Measurements from ENCODE around the gene KDM3B.

The KDM3B gene

GRCh38 chr5:138452720-138453119 lies 100.2 kb downstream of the KDM3B start:
- DNase-seq (ENCODE audit: low read depth): no peak

- DNase-seq (ENCODE audit: low read depth): no peak
Measured at GRCh38 chr5:138453590-138453989, 101.1 kb downstream of the KDM3B start.

GRCh38 chr5:138454121-138454520 lies 101.6 kb downstream of the KDM3B start:
- DNase-seq (ENCODE audit: low read depth): no peak

DNA sequence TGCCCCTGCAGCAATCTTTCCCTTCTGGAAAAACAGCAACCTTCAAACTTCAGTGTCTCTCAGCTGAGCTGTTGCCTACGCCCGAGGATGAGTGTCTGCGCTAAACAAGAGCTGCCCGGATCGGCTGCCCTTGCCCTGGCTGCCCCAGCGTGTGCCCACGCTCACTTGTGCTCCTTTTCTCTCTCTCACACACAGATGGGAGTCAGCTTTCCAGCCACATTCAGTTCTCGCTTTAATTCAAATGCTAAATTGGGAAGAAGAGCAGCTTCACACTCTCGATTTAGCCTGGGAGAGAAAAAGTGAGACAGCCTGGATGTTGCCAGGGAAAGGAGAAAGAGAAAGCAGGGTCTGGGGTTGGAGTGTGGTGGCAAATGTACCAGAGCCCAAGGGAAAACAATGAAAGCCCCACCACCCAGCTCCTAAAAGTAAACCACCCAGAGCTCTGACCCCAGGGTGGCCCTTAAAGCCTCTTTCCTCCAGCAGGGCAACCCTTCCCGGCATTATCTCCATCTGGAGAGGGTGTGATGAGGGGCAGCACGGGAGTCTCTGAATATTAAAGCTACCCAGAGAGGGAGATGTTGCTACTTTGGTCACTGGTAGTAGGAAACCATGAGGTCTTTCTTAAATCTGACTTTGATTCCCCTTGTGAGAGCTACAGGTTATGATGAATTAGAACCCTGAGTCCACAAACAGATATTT lies 102.9 kb downstream of the KDM3B start:
- no peak for DNase-seq (ENCODE audit: low read depth)

DNA sequence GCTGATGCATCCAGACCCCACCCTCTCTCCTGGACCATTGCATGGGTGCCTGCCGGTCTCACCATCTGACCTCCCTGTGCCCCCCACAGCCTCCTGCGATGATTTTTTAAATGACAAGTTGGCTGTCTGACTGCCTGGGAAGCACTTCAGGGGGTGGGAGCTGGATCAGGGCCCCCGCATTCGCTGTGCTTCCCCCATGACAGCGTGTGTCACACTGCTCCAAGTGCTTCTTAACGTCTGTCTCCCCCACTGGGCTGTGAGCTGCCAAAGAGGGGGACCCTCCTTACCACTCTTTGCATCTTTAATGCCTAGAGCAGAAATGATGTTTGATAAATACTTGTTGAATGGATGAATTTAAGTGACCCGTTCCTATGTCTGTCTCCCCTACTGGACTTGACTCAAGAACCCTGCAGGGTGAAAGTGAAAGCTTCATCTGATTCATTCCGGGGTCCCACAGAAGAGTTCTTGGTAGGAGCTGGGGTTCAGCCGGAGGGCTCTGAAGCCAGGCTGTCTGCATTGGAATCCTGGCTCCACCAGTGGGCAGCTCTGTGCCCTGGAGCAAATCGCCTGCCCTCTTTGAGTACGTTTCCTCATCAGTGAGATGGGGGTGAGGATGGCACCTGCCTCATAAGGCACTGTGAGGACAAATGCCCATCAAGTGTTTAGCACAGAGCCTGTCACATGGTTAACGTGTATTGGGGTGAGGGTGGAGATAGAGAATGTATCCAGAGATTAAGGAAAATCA lies 105.2 kb downstream of the KDM3B start:
- DNase-seq (ENCODE audit: low read depth): no peak

DNA sequence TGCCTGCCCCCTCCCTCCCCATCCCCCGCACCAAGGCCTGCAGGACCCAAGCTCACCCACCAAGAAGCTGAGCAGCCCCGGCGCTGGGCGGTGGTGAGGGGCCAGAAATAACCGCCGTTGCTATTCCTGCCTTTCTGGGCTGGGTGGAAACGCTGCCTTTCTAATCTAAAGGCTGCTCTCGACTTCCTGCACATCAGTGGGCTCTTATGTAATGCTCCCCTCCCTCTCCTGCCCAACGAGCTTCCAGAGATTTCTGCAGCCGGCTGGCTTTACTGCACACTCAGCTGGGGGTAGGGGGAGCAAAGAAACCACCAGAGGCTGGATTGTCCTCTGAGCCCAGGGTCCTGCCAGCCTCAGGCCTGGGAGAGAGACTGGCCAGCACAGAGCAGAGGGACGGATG lies 105.9 kb downstream of the KDM3B start:
- DNase-seq (ENCODE audit: low read depth): no peak

GRCh38 chr5:138458856-138459255 lies 106.4 kb downstream of the KDM3B start:
- no peak for DNase-seq (ENCODE audit: low read depth)

DNA sequence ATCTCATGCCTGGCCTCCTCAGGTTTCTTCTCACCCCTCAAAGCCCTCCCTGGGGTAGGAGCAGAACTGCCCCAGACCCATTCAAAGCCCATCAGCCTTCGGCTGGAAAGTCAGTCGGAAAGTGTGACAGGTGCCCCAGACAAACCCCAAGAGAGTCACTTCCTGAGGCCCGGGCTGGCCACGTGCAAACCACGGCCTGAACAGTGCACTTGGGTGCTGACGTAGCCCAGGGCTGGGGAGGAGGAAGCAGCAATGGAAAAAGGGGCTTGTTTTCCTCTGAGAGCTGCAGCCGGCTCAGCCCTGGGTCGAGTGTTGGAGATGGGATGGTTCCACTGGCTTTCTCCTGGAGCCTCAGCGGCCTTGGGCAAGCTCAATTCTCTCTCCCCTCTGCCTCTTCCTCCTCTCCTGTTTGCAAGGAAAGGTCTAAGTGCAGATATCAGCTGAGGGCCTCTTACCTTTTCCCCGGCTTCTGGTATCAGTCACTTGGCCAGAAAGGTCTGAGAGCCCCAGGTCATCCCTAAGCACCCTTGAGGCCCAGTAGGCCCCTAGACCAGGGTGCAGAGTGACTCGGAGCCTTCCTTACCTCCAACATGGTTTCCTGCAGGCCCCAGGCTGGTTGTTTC lies 106.9 kb downstream of the KDM3B start:
- no peak for DNase-seq (ENCODE audit: low read depth)

DNA sequence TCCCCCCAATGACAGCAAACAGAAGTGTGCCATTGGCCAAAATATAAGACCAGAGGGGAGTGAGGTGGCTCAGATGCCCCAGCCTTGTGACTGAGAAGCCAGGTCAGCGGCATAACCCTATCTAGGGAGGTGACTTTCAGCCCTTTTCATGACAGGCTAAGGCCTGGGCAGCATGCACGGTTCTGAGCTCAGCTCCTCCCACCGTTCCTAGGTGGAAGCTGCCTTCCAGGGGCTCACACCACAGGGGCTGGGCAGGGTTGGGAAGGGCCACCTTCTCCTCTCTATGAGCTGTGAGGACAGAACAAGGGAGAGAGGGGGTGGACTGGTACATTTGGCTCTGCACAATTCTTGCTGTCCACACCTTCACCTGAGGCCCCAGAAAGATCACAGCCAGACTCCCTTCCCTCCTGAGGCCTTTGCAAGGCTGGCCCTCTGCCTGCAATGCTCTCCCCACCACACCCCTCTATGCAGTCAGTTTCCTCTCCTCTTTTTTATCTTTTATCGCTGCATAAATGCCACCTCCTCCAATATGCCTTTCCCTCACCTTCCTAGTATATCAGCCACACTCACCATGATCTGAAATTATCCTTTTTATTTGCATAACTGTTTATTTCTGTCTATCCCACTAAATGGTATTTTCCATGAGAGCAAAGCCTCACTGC lies 107.7 kb downstream of the KDM3B start:
- DNase-seq (ENCODE audit: low read depth): no peak

GRCh38 chr5:138461343-138462125 lies 109.0 kb downstream of the KDM3B start:
- no peak for DNase-seq (ENCODE audit: low read depth)

- DNase-seq (ENCODE audit: low read depth): no peak
Measured at GRCh38 chr5:138463419-138464007, 111.0 kb downstream of the KDM3B start.

GRCh38 chr5:138464008-138464387 lies 111.5 kb downstream of the KDM3B start:
- DNase-seq (ENCODE audit: low read depth): peak; percentile 82

DNA sequence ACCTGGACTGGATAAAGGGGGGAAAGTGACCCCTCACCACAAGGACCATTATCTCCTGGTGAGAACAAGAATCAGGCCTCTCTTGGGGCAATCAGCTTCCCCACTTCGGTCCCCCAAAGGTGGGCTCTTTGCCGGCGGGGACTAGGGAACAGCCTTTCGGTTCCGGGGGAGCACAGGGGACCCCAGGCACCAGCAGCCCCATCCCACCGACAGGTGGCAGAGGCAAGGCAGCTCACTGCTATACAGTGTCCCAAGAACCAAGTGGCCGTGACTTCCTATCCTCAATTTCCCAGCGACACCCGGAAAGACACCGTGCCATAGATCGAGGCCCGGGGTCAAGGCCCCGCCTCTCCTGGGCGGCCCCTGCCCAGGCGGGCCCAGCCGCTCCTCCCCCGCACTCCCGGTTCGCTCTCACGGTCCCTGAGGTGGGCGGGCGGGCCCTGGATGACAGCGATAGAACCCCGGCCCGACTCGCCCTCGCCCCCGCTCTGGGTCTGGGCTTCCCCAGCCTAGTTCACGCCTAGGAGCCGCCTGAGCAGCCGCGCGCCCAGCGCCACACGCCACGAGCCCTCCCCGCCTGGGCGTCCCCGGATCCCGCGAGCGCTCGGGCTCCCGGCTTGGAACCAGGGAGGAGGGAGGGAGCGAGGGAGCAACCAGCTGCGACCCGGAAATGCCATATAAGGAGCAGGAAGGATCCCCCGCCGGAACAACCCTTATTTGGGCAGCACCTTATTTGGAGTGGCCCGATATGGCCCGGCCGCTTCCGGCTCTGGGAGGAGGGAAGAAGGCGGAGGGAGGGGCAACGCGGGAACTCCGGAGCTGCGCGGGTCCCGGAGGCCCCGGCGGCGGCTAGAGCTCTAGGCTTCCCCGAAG lies 112.1 kb downstream of the KDM3B start:
- peak; percentile 83 for DNase-seq (ENCODE audit: low read depth)

DNA sequence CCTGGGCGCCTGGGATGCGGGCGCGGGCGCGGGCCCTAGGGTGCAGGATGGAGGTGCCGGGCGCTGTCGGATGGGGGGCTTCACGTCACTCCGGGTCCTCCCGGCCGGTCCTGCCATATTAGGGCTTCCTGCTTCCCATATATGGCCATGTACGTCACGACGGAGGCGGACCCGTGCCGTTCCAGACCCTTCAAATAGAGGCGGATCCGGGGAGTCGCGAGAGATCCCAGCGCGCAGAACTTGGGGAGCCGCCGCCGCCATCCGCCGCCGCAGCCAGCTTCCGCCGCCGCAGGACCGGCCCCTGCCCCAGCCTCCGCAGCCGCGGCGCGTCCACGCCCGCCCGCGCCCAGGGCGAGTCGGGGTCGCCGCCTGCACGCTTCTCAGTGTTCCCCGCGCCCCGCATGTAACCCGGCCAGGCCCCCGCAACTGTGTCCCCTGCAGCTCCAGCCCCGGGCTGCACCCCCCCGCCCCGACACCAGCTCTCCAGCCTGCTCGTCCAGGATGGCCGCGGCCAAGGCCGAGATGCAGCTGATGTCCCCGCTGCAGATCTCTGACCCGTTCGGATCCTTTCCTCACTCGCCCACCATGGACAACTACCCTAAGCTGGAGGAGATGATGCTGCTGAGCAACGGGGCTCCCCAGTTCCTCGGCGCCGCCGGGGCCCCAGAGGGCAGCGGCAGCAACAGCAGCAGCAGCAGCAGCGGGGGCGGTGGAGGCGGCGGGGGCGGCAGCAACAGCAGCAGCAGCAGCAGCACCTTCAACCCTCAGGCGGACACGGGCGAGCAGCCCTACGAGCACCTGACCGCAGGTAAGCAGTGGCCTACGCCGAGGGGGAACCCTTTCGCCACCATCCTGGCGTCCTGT lies 113.0 kb downstream of the KDM3B start, which contains the start of gene EGR1:
EGR1 (plus strand) TSS at position 219 of the 864 bp plus-strand sequence; CDS start at position 502, 283 bp downstream.
- DNase-seq (ENCODE audit: low read depth): peak; percentile 64

GRCh38 chr5:138466125-138466899 lies 113.8 kb downstream of the KDM3B start:
- no peak for DNase-seq (ENCODE audit: low read depth)

DNA sequence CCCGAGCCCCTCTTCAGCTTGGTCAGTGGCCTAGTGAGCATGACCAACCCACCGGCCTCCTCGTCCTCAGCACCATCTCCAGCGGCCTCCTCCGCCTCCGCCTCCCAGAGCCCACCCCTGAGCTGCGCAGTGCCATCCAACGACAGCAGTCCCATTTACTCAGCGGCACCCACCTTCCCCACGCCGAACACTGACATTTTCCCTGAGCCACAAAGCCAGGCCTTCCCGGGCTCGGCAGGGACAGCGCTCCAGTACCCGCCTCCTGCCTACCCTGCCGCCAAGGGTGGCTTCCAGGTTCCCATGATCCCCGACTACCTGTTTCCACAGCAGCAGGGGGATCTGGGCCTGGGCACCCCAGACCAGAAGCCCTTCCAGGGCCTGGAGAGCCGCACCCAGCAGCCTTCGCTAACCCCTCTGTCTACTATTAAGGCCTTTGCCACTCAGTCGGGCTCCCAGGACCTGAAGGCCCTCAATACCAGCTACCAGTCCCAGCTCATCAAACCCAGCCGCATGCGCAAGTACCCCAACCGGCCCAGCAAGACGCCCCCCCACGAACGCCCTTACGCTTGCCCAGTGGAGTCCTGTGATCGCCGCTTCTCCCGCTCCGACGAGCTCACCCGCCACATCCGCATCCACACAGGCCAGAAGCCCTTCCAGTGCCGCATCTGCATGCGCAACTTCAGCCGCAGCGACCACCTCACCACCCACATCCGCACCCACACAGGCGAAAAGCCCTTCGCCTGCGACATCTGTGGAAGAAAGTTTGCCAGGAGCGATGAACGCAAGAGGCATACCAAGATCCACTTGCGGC lies 114.6 kb downstream of the KDM3B start:
- no peak for DNase-seq (ENCODE audit: low read depth)

DNA sequence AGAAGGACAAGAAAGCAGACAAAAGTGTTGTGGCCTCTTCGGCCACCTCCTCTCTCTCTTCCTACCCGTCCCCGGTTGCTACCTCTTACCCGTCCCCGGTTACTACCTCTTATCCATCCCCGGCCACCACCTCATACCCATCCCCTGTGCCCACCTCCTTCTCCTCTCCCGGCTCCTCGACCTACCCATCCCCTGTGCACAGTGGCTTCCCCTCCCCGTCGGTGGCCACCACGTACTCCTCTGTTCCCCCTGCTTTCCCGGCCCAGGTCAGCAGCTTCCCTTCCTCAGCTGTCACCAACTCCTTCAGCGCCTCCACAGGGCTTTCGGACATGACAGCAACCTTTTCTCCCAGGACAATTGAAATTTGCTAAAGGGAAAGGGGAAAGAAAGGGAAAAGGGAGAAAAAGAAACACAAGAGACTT lies 115.2 kb downstream of the KDM3B start:
- DNase-seq (ENCODE audit: low read depth): no peak
